ENCODE measurements around the gene TUBB3. TPM values are rescaled to one million over a fixed set of nuclear protein-coding genes. Genes with fewer than 3 reads are reported as not detected.
A peak's percentile ranks its signal among the peaks of the same experiment; 100 is the strongest.

TUBB3 gene
- total RNA-seq, 1 experiment from 2014 or later, result 164 TPM

GRCh38 chr16:89884041-89884421 lies 39.1 kb upstream of the TUBB3 start:
- Histone ChIP-seq H3K9me3 (ENCODE audit: control insufficient read depth, low read depth, low read length) (no peaks in the 10 kb centered on the region), H2BK5ac (ENCODE audit: insufficient read length, low read length) (no peak overlapping the region), H3K79me2 (ENCODE audit: insufficient read depth, low read length) (peaks cover 3% of the 10 kb centered on the region; the same call in 1 of the 2 replicates), H3K23me2 (ENCODE audit: insufficient read length, low read depth, low read length, poor library complexity, severe bottlenecking) (no peaks in the 10 kb centered on the region), H2BK120ac (ENCODE audit: low read depth, low read length, poor library complexity, severe bottlenecking) (no peak overlapping the region), H3K9ac (ENCODE audit: extremely low read depth, insufficient read length, low read length) (no peak overlapping the region), H3K56ac (ENCODE audit: insufficient read length, low read depth, low read length) (no peak overlapping the region), H2BK20ac (ENCODE audit: low read depth, low read length, poor library complexity, severe bottlenecking) (no peak overlapping the region), H3K23ac (ENCODE audit: insufficient read length, low read depth, low read length) (no peak overlapping the region), H3K27ac (ENCODE audit: insufficient read length, low read depth, low read length) (no peak overlapping the region), H4K20me1 (ENCODE audit: control insufficient read depth, insufficient read depth, insufficient read length) (no peaks in the 10 kb centered on the region), H2BK12ac (ENCODE audit: insufficient read length, low read depth, low read length) (no peak overlapping the region), H3T11ph (ENCODE audit: low read length) (no peak overlapping the region), H2AK5ac (ENCODE audit: insufficient read length, low read length) (no peak overlapping the region), H3K4me1 (ENCODE audit: insufficient read depth, low read length) (no peaks in the 10 kb centered on the region), H3K4ac (ENCODE audit: low read depth, low read length) (no peak overlapping the region), H3K14ac (ENCODE audit: insufficient read depth, low read length) (no peak overlapping the region), H4K5ac (ENCODE audit: insufficient read length, low read depth, low read length) (no peak overlapping the region), H2BK15ac (ENCODE audit: low read depth, low read length) (no peak overlapping the region), H3K79me1 (ENCODE audit: insufficient read depth, low read depth, low read length, poor library complexity, severe bottlenecking) (peaks cover 3% of the 10 kb centered on the region), H3K4me2 (ENCODE audit: insufficient read depth, insufficient read length, low read length) (no peak overlapping the region), H4K8ac (replicated peaks; ENCODE audit: insufficient read length, low read depth, low read length) (no peak overlapping the region), H2AFZ (ENCODE audit: low read length) (no peak overlapping the region), H3K18ac (ENCODE audit: insufficient read length, low read depth, low read length) (no peak overlapping the region), H3K27me3 (ENCODE audit: insufficient read depth, low read length) (no peaks in the 10 kb centered on the region), H4K91ac (ENCODE audit: insufficient read length, low read depth, low read length) (no peak overlapping the region)
- no peaks in the 10 kb centered on the region for H3K27me3 Mint-ChIP-seq (ENCODE audit: low read depth)
- peak overlapping the region in 1 of 2 experiments; percentile 1; a peak in 1 of 5 replicates for H3K4me3 Mint-ChIP-seq
- peaks cover 30 to 72% (median 63%) of the 10 kb centered on the region in 3 experiments for H3K36me3 Mint-ChIP-seq (ENCODE audit: insufficient read depth in 1 of 3, low read depth in 3 of 3)
- peak overlapping the region in 1 of 3 experiments; percentile 50; a peak in 1 of 7 replicates for H3K27ac Mint-ChIP-seq
- no peaks in the 10 kb centered on the region for H3K9me3 Mint-ChIP-seq
- DNase-seq, result no peak
- no peaks in the 10 kb centered on the region for H3K4me1 Mint-ChIP-seq
- TF ChIP-seq CTCF (conservative IDR thresholded peaks at IDR 0.05), result no peak
- WGBS (ENCODE audit: extremely low coverage, insufficient read length, low lambda C conversion rate), result no CpG with 5 or more reads among the region's 8 CpGs
